SK-N-SH (cell line): ENCODE measurements around the gene PLEKHA6. TPM values are rescaled to one million over a fixed set of nuclear protein-coding genes. Genes with fewer than 3 reads are reported as not detected.

Experiments used
- CTCF ChIA-PET: fragments of 300-600, 350-600 bp; formaldehyde crosslinking; extraction: SDS; loops from one replicate; lab custom pipeline; 2021; lab: Yijun Ruan, JAX
- POLR2A ChIA-PET: fragments of 350-600 bp; sonication (Branson Sonifier 250); formaldehyde crosslinking; extraction: SDS; loops from one replicate; lab custom pipeline; 2020; ENCODE audit warnings: antibody characterized with exemption, inconsistent platforms; lab: Yijun Ruan, JAX
- DNase-seq: peaks from one replicate; pipeline ENCODE4 v3.0.0; 2012
- H2AFZ ChIP-seq: fragments of 200-600 bp; sonication (generic); 2 replicates; pipeline ENCODE4 v1.8.1; 2016; ENCODE audit warnings: antibody characterized with exemption, mild to moderate bottlenecking, low read depth
- H3F3A ChIP-seq: fragments of 200-600 bp; sonication (generic); replicated peaks from 2 replicates; pipeline ENCODE3; 2016; ENCODE audit warnings: antibody characterized with exemption, mild to moderate bottlenecking; ENCODE audit not compliant: insufficient read depth
- H3K27ac ChIP-seq, 2 experiments: fragments of 200-500 bp in 1 of 2; fragments of 200-600 bp in 1 of 2; sonication (Bioruptor generic) in 1 of 2; sonication (generic), shearing (Covaris generic) in 1 of 2; 2 replicates each; pipeline versions ENCODE4 v1.5.1 to v1.6.1; 2014 to 2016; ENCODE audit warnings: low read depth in 2 of 2, inconsistent platforms in 1 of 2, low read length in 1 of 2, mild to moderate bottlenecking in 1 of 2, mixed read lengths in 1 of 2
- H3K27me3 ChIP-seq: fragments of 200-600 bp; sonication (generic), shearing (Covaris generic); 2 replicates; pipeline ENCODE4 v1.6.1; 2016; ENCODE audit warnings: mixed run types; ENCODE audit not compliant: insufficient read depth
- H3K36me3 ChIP-seq, 2 experiments: fragments of 200-500 bp in 1 of 2; fragments of 200-600 bp in 1 of 2; sonication (Bioruptor generic) in 1 of 2; sonication (generic) in 1 of 2; replicated peaks in 1 of 2; 2 replicates each; pipeline versions ENCODE3 to v1.5.1; 2014 to 2016; ENCODE audit warnings: low read length in 1 of 2, mild to moderate bottlenecking in 1 of 2; ENCODE audit not compliant: insufficient read depth in 2 of 2, control insufficient read depth in 1 of 2
- H3K4me1 ChIP-seq, 2 experiments: fragments of 200-500 bp in 1 of 2; fragments of 200-600 bp in 1 of 2; sonication (Bioruptor generic) in 1 of 2; sonication (generic), shearing (Covaris generic) in 1 of 2; 2 replicates each; pipeline versions ENCODE4 v1.5.1 to v1.6.1; 2014 to 2016; ENCODE audit warnings: low read depth in 1 of 2, low read length in 1 of 2, mixed run types in 1 of 2; ENCODE audit not compliant: insufficient read depth in 2 of 2, control insufficient read depth in 1 of 2
- H3K4me2 ChIP-seq: fragments of 200-600 bp; sonication (generic), shearing (Covaris generic); 2 replicates; pipeline ENCODE4 v1.6.1; 2017; ENCODE audit warnings: mixed run types
- H3K4me3 ChIP-seq, 2 experiments: fragments of 200-500 bp in 1 of 2; fragments of 200-600 bp in 1 of 2; sonication (Bioruptor generic) in 1 of 2; sonication (generic), shearing (Covaris generic) in 1 of 2; 2 replicates each; pipeline versions ENCODE4 v1.5.1 to v1.8.1; 2014 to 2016; ENCODE audit warnings: low read depth in 2 of 2, inconsistent platforms in 1 of 2, low read length in 1 of 2, mild to moderate bottlenecking in 1 of 2, mixed read lengths in 1 of 2, moderate library complexity in 1 of 2
- H3K79me2 ChIP-seq: fragments of 200-600 bp; sonication (generic); 2 replicates; pipeline ENCODE4 v1.8.1; 2017; ENCODE audit warnings: mild to moderate bottlenecking; ENCODE audit not compliant: insufficient read depth
- H3K9ac ChIP-seq: fragments of 200-600 bp; sonication (generic); 2 replicates; pipeline ENCODE4 v1.6.1; 2017; ENCODE audit warnings: mixed run types
- H3K9me2 ChIP-seq: fragments of 200-600 bp; sonication (generic); 2 replicates; pipeline ENCODE4 v1.6.1; 2017; ENCODE audit warnings: mixed run types
- H3K9me3 ChIP-seq: fragments of 200-600 bp; sonication (generic); 2 replicates; pipeline ENCODE4 v1.6.1; 2017; ENCODE audit warnings: mixed run types, mild to moderate bottlenecking, moderate library complexity
- H4K20me1 ChIP-seq: fragments of 200-600 bp; sonication (generic); 2 replicates; pipeline ENCODE4 v1.6.1; 2017; ENCODE audit warnings: mild to moderate bottlenecking, mixed run types; ENCODE audit not compliant: insufficient read depth
- EZH2phosphoT487 ChIP-seq: fragments of 200-600 bp; sonication (generic); IDR thresholded peaks from 2 replicates; pipeline ENCODE4 v1.6.1; 2017; ENCODE audit warnings: low read depth, mixed run types, mild to moderate bottlenecking, antibody characterized with exemption, moderate library complexity, borderline replicate concordance
- GATA2 ChIP-seq: sonication (generic); formaldehyde crosslinking; IDR thresholded peaks from 2 replicates; pipeline ENCODE4 v1.5.0; 2020; ENCODE audit warnings: mild to moderate bottlenecking, missing genetic modification reagents
- MXI1 ChIP-seq: IDR thresholded peaks from 2 replicates; pipeline ENCODE4 v1.6.1; 2012; ENCODE audit warnings: mild to moderate bottlenecking, low read depth, low read length, improper control_type of control experiment
- NFIC ChIP-seq: IDR thresholded peaks from 2 replicates; pipeline ENCODE4 v1.4.0; 2012; ENCODE audit warnings: borderline replicate concordance
- NRF1 ChIP-seq: IDR thresholded peaks from 2 replicates; pipeline ENCODE4 v1.6.1; 2012; ENCODE audit warnings: low read depth, mild to moderate bottlenecking, low read length
- POLR2AphosphoS5 ChIP-seq: IDR thresholded peaks from 2 replicates; pipeline ENCODE4 v1.6.1; 2012; ENCODE audit warnings: low read depth, low read length
- RAD21 ChIP-seq: IDR thresholded peaks from 2 replicates; pipeline ENCODE4 v1.6.1; 2012; ENCODE audit warnings: mild to moderate bottlenecking, low read length
- RCOR1 ChIP-seq: fragments of 150-350 bp; IDR thresholded peaks from 2 replicates; pipeline ENCODE4 v1.6.1; 2017; ENCODE audit warnings: antibody characterized with exemption, low read length
- RFX5 ChIP-seq: IDR thresholded peaks from 2 replicates; pipeline ENCODE4 v1.6.1; 2012; ENCODE audit warnings: mild to moderate bottlenecking, improper control_type of control experiment, low read length
- RXRA ChIP-seq: IDR thresholded peaks from 2 replicates; pipeline ENCODE4 v1.4.0; 2012; ENCODE audit warnings: low read depth, mild to moderate bottlenecking, borderline replicate concordance
- SMC3 ChIP-seq: IDR thresholded peaks from 2 replicates; pipeline ENCODE4 v1.6.1; 2012; ENCODE audit warnings: low read depth, low read length, improper control_type of control experiment
- TCF12 ChIP-seq: IDR thresholded peaks from 2 replicates; pipeline ENCODE4 v1.4.0; 2012
- TEAD4 ChIP-seq: IDR thresholded peaks from 2 replicates; pipeline ENCODE4 v1.4.0; 2012; ENCODE audit warnings: mild to moderate bottlenecking, borderline replicate concordance; ENCODE audit not compliant: insufficient read depth
- WGBS: methylation state at CpG from one replicate; pipeline ENCODE4 v1.1.6; 2017; ENCODE audit warnings: low lambda C conversion rate; 5-methylcytosine and 5-hydroxymethylcytosine counted together
- polyA plus RNA-seq, 3 experiments: library from polyadenylated mRNA; depleted of rRNA; stranded (reverse); fragments of >200 nt; gene quantifications; 2 replicates each; pipeline ENCODE4 v1.2.3, GENCODE V29; 2012
- TF ChIP-seq, protein P1 (sequence below): fragments of 150-350 bp; IDR thresholded peaks from 2 replicates; pipeline ENCODE4 v1.6.1; 2016; ENCODE audit warnings: mild to moderate bottlenecking, low read depth, low read length
- TF ChIP-seq, protein P2 (sequence below): IDR thresholded peaks from 2 replicates; pipeline ENCODE4; 2012
- TF ChIP-seq, protein P3 (sequence below): fragments of 200-600 bp; sonication (generic); IDR thresholded peaks from 2 replicates; pipeline ENCODE4 v1.6.1; 2017; ENCODE audit warnings: antibody characterized with exemption, mild to moderate bottlenecking, moderate library complexity
- TF ChIP-seq, protein P4 (sequence below): IDR thresholded peaks from 2 replicates; pipeline ENCODE4 v1.4.0; 2012; ENCODE audit warnings: low read depth, borderline replicate concordance

Gene PLEKHA6
- polyA plus RNA-seq, 1 of the 3 experiments (the other 2 are of a cell fraction): 1.2 TPM

DNA sequence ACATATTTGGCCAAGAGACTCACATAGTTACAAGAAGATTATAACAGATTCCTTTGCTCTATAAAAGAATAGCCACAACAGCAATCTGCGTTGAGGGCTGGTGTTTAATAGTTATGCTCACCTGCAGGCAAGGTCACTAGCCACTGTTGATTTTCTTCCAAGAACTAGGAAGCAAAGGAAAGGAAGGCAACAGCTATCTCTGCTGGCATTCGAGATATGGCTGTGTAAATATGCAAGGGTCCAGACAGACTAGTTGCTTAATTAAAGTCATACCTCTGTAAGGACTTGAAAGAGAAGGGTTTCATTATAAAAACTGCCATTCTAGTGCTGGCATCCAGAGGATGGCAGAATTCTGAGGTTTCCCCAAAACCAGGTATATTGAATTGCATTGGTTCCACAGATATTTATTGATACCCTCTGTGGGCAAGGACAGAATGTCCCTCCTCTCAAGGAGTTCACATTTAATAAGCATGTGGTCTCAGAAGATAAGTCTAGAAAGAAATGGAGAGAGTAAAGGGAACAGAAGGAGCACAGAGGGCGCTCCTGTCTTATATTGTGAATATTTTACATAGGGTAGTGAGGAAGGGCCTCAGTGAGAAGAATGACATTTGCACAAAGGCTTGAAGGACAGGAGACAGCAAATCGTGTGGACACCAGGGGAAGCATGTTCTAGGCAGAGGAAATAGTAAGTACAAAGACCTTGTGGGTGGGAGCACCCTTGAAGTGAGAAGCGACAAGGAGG, 23.6 kb upstream of the PLEKHA6 start (continued):
- TF ChIP-seq, protein P1, sequence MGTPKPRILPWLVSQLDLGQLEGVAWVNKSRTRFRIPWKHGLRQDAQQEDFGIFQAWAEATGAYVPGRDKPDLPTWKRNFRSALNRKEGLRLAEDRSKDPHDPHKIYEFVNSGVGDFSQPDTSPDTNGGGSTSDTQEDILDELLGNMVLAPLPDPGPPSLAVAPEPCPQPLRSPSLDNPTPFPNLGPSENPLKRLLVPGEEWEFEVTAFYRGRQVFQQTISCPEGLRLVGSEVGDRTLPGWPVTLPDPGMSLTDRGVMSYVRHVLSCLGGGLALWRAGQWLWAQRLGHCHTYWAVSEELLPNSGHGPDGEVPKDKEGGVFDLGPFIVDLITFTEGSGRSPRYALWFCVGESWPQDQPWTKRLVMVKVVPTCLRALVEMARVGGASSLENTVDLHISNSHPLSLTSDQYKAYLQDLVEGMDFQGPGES: no peak
- no peak for TF ChIP-seq GATA2 (CRISPR knock-in tag)
- TF ChIP-seq, protein P2, sequence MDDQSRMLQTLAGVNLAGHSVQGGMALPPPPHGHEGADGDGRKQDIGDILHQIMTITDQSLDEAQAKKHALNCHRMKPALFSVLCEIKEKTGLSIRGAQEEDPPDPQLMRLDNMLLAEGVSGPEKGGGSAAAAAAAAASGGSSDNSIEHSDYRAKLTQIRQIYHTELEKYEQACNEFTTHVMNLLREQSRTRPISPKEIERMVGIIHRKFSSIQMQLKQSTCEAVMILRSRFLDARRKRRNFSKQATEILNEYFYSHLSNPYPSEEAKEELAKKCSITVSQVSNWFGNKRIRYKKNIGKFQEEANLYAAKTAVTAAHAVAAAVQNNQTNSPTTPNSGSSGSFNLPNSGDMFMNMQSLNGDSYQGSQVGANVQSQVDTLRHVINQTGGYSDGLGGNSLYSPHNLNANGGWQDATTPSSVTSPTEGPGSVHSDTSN: no peak
- no peak for TF ChIP-seq TEAD4
- no peak for TF ChIP-seq EZH2phosphoT487

DNA sequence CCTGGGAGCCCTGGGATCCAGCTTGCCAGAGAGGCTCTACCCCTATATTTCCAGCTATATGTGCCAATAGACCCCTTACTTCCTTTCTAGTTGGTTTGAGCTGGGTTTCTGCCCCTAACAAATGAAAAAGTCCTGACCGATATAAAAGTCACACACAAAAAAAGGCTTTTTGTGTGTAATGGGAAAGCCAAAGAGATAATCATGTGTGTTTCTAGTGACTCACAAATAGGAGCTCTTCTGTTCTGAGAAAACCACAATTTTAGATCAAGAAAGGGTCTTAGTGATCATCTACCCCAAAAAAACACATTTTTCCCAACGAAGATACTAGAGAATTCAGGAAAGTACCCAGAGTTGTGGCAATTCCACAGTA, 23.0 kb upstream of the PLEKHA6 start:
- H3K9me3 ChIP-seq: no peaks in the 10 kb centered on the region
- 42% methylated on average over 2 of the region's 2 CpGs for WGBS
- no peaks in the 10 kb centered on the region for H4K20me1 ChIP-seq
- H2AFZ ChIP-seq: no peak overlapping the region
- H3K9me2 ChIP-seq: no peaks in the 10 kb centered on the region
- H3K4me1 ChIP-seq: peaks cover 3 to 16% of the 10 kb centered on the region in 2 experiments; a peak in 1 of 4 replicates
- TF ChIP-seq RAD21: no peak
- no peak for TF ChIP-seq NFIC
- no peak for TF ChIP-seq RCOR1
- no peak for TF ChIP-seq GATA2 (CRISPR knock-in tag)
- TF ChIP-seq TCF12: no peak
- TF ChIP-seq, protein P3, sequence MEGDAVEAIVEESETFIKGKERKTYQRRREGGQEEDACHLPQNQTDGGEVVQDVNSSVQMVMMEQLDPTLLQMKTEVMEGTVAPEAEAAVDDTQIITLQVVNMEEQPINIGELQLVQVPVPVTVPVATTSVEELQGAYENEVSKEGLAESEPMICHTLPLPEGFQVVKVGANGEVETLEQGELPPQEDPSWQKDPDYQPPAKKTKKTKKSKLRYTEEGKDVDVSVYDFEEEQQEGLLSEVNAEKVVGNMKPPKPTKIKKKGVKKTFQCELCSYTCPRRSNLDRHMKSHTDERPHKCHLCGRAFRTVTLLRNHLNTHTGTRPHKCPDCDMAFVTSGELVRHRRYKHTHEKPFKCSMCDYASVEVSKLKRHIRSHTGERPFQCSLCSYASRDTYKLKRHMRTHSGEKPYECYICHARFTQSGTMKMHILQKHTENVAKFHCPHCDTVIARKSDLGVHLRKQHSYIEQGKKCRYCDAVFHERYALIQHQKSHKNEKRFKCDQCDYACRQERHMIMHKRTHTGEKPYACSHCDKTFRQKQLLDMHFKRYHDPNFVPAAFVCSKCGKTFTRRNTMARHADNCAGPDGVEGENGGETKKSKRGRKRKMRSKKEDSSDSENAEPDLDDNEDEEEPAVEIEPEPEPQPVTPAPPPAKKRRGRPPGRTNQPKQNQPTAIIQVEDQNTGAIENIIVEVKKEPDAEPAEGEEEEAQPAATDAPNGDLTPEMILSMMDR: no peak
- TF ChIP-seq MXI1: no peak
- TF ChIP-seq NRF1: no peak
- TF ChIP-seq, protein P4, sequence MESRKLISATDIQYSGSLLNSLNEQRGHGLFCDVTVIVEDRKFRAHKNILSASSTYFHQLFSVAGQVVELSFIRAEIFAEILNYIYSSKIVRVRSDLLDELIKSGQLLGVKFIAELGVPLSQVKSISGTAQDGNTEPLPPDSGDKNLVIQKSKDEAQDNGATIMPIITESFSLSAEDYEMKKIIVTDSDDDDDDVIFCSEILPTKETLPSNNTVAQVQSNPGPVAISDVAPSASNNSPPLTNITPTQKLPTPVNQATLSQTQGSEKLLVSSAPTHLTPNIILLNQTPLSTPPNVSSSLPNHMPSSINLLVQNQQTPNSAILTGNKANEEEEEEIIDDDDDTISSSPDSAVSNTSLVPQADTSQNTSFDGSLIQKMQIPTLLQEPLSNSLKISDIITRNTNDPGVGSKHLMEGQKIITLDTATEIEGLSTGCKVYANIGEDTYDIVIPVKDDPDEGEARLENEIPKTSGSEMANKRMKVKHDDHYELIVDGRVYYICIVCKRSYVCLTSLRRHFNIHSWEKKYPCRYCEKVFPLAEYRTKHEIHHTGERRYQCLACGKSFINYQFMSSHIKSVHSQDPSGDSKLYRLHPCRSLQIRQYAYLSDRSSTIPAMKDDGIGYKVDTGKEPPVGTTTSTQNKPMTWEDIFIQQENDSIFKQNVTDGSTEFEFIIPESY: no peak
- no peak for TF ChIP-seq SMC3
- TF ChIP-seq RFX5: no peak
- no peak for TF ChIP-seq RXRA
- no peak for TF ChIP-seq POLR2AphosphoS5
- no peak overlapping the region for H3K27ac ChIP-seq
- H3K79me2 ChIP-seq: no peaks in the 10 kb centered on the region
- peaks cover 21% of the 10 kb centered on the region for H3K27me3 ChIP-seq
- no peak overlapping the region for H3K4me3 ChIP-seq
- no peak overlapping the region for H3K4me2 ChIP-seq
- DNase-seq: no peak
- no peak overlapping the region for H3K9ac ChIP-seq
- no peaks in the 10 kb centered on the region for H3K36me3 ChIP-seq
- ChIA-PET CTCF (interaction anchor here (1.0 to 8.3 kb wide), 5 partner anchors 14 to 220 kb away, joined by 3 to 104 read pairs (median 4); no protein-coding TSS in a partner anchor), POLR2A (no interaction called here)
- H3F3A ChIP-seq: no peaks in the 10 kb centered on the region
